ENCODE measurements around the gene MDFIC. TPM values are rescaled to one million over a fixed set of nuclear protein-coding genes. Genes with fewer than 3 reads are reported as not detected.

The MDFIC gene
- total and polyA plus RNA-seq, 9 donors, result 10.6 to 30.0 (median 17.9) TPM

GRCh38 chr7:114953724-114954123, 31.8 kb downstream of the MDFIC start:
- WGBS, 3 donors, result 95 to 98% (median 96%) methylated on average over 2 of the region's 2 CpGs
- no peak overlapping the region for H3K4me3 ChIP-seq
- H3K27ac ChIP-seq, result no peak overlapping the region
- no peaks in the 10 kb centered on the region for H3K9me3 ChIP-seq
- intact Hi-C loops (cut with DNase I), result no loop called here
- no peaks in the 10 kb centered on the region for H3K36me3 ChIP-seq
- TF ChIP-seq EP300 (IDR thresholded peaks at IDR 0.05), result no peak
- TF ChIP-seq POLR2A (IDR thresholded peaks at IDR 0.05), result no peak
- TF ChIP-seq CTCF (IDR thresholded peaks at IDR 0.05), result no peak
- no peak for DNase-seq
- no peaks in the 10 kb centered on the region for H3K4me1 ChIP-seq (ENCODE audit: insufficient read depth)
- H3K27me3 ChIP-seq, result no peaks in the 10 kb centered on the region

GRCh38 chr7:114956702-114957101, 34.8 kb downstream of the MDFIC start:
- DNase-seq, result no peak
- H3K27me3 ChIP-seq, result no peaks in the 10 kb centered on the region
- intact Hi-C loops (cut with DNase I), result no loop called here
- TF ChIP-seq POLR2A (IDR thresholded peaks at IDR 0.05), result no peak
- TF ChIP-seq CTCF (IDR thresholded peaks at IDR 0.05), result no peak
- TF ChIP-seq EP300 (IDR thresholded peaks at IDR 0.05), result no peak
- H3K4me1 ChIP-seq (ENCODE audit: insufficient read depth), result no peaks in the 10 kb centered on the region
- H3K27ac ChIP-seq, result no peak overlapping the region
- no peaks in the 10 kb centered on the region for H3K9me3 ChIP-seq
- no peaks in the 10 kb centered on the region for H3K36me3 ChIP-seq
- no peak overlapping the region for H3K4me3 ChIP-seq

GRCh38 chr7:114957444-114957843, 35.5 kb downstream of the MDFIC start:
- no peaks in the 10 kb centered on the region for H3K9me3 ChIP-seq
- H3K4me3 ChIP-seq, result no peak overlapping the region
- TF ChIP-seq EP300 (IDR thresholded peaks at IDR 0.05) (no peak), CTCF (IDR thresholded peaks at IDR 0.05) (no peak), POLR2A (IDR thresholded peaks at IDR 0.05) (no peak)
- H3K27ac ChIP-seq, result no peak overlapping the region
- DNase-seq, result no peak
- intact Hi-C loops (cut with DNase I), result no loop called here
- H3K27me3 ChIP-seq, result no peaks in the 10 kb centered on the region
- H3K4me1 ChIP-seq (ENCODE audit: insufficient read depth), result no peaks in the 10 kb centered on the region
- no peaks in the 10 kb centered on the region for H3K36me3 ChIP-seq
- 88 to 94% (median 94%) methylated on average over 1 of the region's 1 CpG for WGBS, 3 donors

- H3K4me1 ChIP-seq (ENCODE audit: insufficient read depth), result no peaks in the 10 kb centered on the region
- H3K36me3 ChIP-seq, result no peaks in the 10 kb centered on the region
- WGBS, 3 donors, result 87 to 92% (median 90%) methylated on average over 3 of the region's 3 CpGs
- no peak for DNase-seq
- intact Hi-C loops (cut with DNase I), result no loop called here
- H3K4me3 ChIP-seq, result no peak overlapping the region
- TF ChIP-seq POLR2A (IDR thresholded peaks at IDR 0.05) (no peak), EP300 (IDR thresholded peaks at IDR 0.05) (no peak), CTCF (IDR thresholded peaks at IDR 0.05) (no peak)
- no peak overlapping the region for H3K27ac ChIP-seq
- no peaks in the 10 kb centered on the region for H3K27me3 ChIP-seq
- H3K9me3 ChIP-seq, result no peaks in the 10 kb centered on the region
These were observed 38.0 kb downstream of the MDFIC start for GRCh38 chr7:114959931-114960330.

- intact Hi-C loops (cut with DNase I), result no loop called here
- H3K4me1 ChIP-seq (ENCODE audit: insufficient read depth), result no peaks in the 10 kb centered on the region
- no peaks in the 10 kb centered on the region for H3K27me3 ChIP-seq
- WGBS, 3 donors, result 75 to 83% (median 78%) methylated on average over 3 of the region's 3 CpGs
- H3K9me3 ChIP-seq, result no peaks in the 10 kb centered on the region
- TF ChIP-seq POLR2A (IDR thresholded peaks at IDR 0.05), result no peak
- no peak for TF ChIP-seq EP300 (IDR thresholded peaks at IDR 0.05)
- no peak for TF ChIP-seq CTCF (IDR thresholded peaks at IDR 0.05)
- DNase-seq, result no peak
- no peak overlapping the region for H3K27ac ChIP-seq
- H3K36me3 ChIP-seq, result no peaks in the 10 kb centered on the region
- H3K4me3 ChIP-seq, result no peak overlapping the region
These were observed 40.5 kb downstream of the MDFIC start for GRCh38 chr7:114962441-114962840.
